Liver (tissue), 9 donors: ENCODE results near the gene CCDC74A. TPM values are rescaled to one million over a fixed set of nuclear protein-coding genes. Genes with fewer than 3 reads are reported as not detected.

Experiments
- DNase-seq: peaks from one replicate; pipeline ENCODE4 v3.0.0-alpha.2; 2017; ENCODE audit warnings: low spot score
- H3K27ac ChIP-seq, 2 donors: one replicate each; pipeline ENCODE4 v1.7.0; 2013; ENCODE audit warnings: inconsistent platforms in 2 of 2, low read length in 2 of 2, control low read depth in 1 of 2, low read depth in 1 of 2, mild to moderate bottlenecking in 1 of 2
- H3K27me3 ChIP-seq, 4 donors: one replicate each; pipeline versions ENCODE4 v1.6.1 to v1.7.0; 2013; ENCODE audit warnings: low read length in 3 of 4, inconsistent platforms in 1 of 4, mild to moderate bottlenecking in 1 of 4, moderate library complexity in 1 of 4; ENCODE audit not compliant: control insufficient read depth in 4 of 4, insufficient read depth in 4 of 4
- H3K36me3 ChIP-seq, 4 donors: one replicate each; pipeline versions ENCODE4 v1.6.1 to v1.7.0; 2013; ENCODE audit warnings: low read length in 3 of 4, mild to moderate bottlenecking in 3 of 4, low read depth in 1 of 4, moderate library complexity in 1 of 4; ENCODE audit not compliant: control insufficient read depth in 4 of 4, insufficient read depth in 3 of 4
- H3K4me1 ChIP-seq, 4 donors: one replicate each; pipeline versions ENCODE4 v1.6.1 to v1.7.0; 2013; ENCODE audit warnings: low read length in 3 of 4, mild to moderate bottlenecking in 3 of 4, moderate library complexity in 1 of 4; ENCODE audit not compliant: control insufficient read depth in 4 of 4, insufficient read depth in 4 of 4
- H3K4me3 ChIP-seq, 3 donors: one replicate each; pipeline versions ENCODE4 v1.6.1 to v1.7.0; 2013; ENCODE audit warnings: low read length in 3 of 3, control low read depth in 1 of 3, low read depth in 1 of 3, mild to moderate bottlenecking in 1 of 3
- H3K9ac ChIP-seq, 2 donors: one replicate each; pipeline ENCODE4 v1.7.0; 2013; ENCODE audit warnings: low read length in 2 of 2, mild to moderate bottlenecking in 2 of 2, moderate library complexity in 2 of 2, control low read depth in 1 of 2, low read depth in 1 of 2
- H3K9me3 ChIP-seq, 4 donors: one replicate each; pipeline versions ENCODE4 v1.6.1 to v1.7.0; 2013; ENCODE audit warnings: low read length in 3 of 4; ENCODE audit not compliant: control insufficient read depth in 4 of 4
- CTCF ChIP-seq: fragments of 150-350 bp; IDR thresholded peaks from 2 replicates; pipeline ENCODE4 v1.5.1; 2017; ENCODE audit warnings: improper control_type of control experiment, low read depth, low read length; ENCODE audit not compliant: missing input control
- EGR1 ChIP-seq, 2 donors: IDR thresholded peaks; 2 replicates each; pipeline ENCODE4 v1.6.1; 2016 to 2018; ENCODE audit warnings: antibody characterized with exemption in 2 of 2, low read depth in 2 of 2
- FOXA1 ChIP-seq: IDR thresholded peaks from 2 replicates; pipeline ENCODE4 v1.6.1; 2016; ENCODE audit warnings: antibody characterized with exemption
- FOXA2 ChIP-seq: IDR thresholded peaks from 2 replicates; pipeline ENCODE4 v1.6.1; 2016; ENCODE audit warnings: antibody characterized with exemption
- GABPA ChIP-seq, 2 donors: IDR thresholded peaks in 1 of 2; conservative IDR thresholded peaks in 1 of 2; 2 replicates each; pipeline ENCODE4 v1.6.1; 2016; ENCODE audit warnings: antibody characterized with exemption in 2 of 2, mild to moderate bottlenecking in 1 of 2, moderate library complexity in 1 of 2
- HNF4A ChIP-seq, 2 donors: conservative IDR thresholded peaks; 2 replicates each; pipeline ENCODE4 v1.6.1; 2016; ENCODE audit warnings: antibody characterized with exemption in 2 of 2, mild to moderate bottlenecking in 2 of 2
- HNF4G ChIP-seq: IDR thresholded peaks from 2 replicates; pipeline ENCODE4 v1.6.1; 2016; ENCODE audit warnings: antibody characterized with exemption
- JUND ChIP-seq, 2 donors: IDR thresholded peaks; 2 replicates each; pipeline ENCODE4 v1.6.1; 2016; ENCODE audit warnings: antibody characterized with exemption in 2 of 2
- MAX ChIP-seq: IDR thresholded peaks from 2 replicates; pipeline ENCODE4 v1.6.1; 2016; ENCODE audit warnings: antibody characterized with exemption
- NR2F2 ChIP-seq: IDR thresholded peaks from 2 replicates; pipeline ENCODE4 v1.6.1; 2016; ENCODE audit warnings: antibody characterized with exemption
- RAD21 ChIP-seq, 2 donors: IDR thresholded peaks; 2 replicates each; pipeline ENCODE4 v1.6.1; 2016; ENCODE audit warnings: antibody characterized with exemption in 2 of 2, mild to moderate bottlenecking in 2 of 2
- RXRA ChIP-seq, 2 donors: IDR thresholded peaks; 2 replicates each; pipeline ENCODE4 v1.6.1; 2017 to 2018; ENCODE audit warnings: antibody characterized with exemption in 2 of 2, mild to moderate bottlenecking in 1 of 2
- SP1 ChIP-seq: IDR thresholded peaks from 2 replicates; pipeline ENCODE4 v1.6.1; 2018; ENCODE audit warnings: antibody characterized with exemption, mild to moderate bottlenecking
- TAF1 ChIP-seq: conservative IDR thresholded peaks from 2 replicates; pipeline ENCODE4 v1.6.1; 2016; ENCODE audit warnings: antibody characterized with exemption, mild to moderate bottlenecking
- YY1 ChIP-seq: IDR thresholded peaks from 2 replicates; pipeline ENCODE4 v1.6.1; 2016; ENCODE audit warnings: antibody characterized with exemption, mild to moderate bottlenecking
- ZBTB33 ChIP-seq: IDR thresholded peaks from 2 replicates; pipeline ENCODE4 v1.6.1; 2016; ENCODE audit warnings: antibody characterized with exemption
- WGBS: extraction: QIAGEN DNeasy Blood & Tissue Kit; methylation state at CpG from one replicate; pipeline ENCODE4 v1.1.7; 2013; 5-methylcytosine and 5-hydroxymethylcytosine counted together
- polyA plus RNA-seq, 2 donors: library from polyadenylated mRNA; stranded (reverse) in 1 of 2; unstranded in 1 of 2; fragments of 200-250 nt in 1 of 2; fragments of >200 nt in 1 of 2; fragmentation: Nextera tagmentation in 1 of 2; extraction: Ambion mirVana in 1 of 2; gene quantifications; one replicate each; pipeline versions ENCODE4 v1.2.1 to v1.2.3, GENCODE V29; 2013 to 2015
- total RNA-seq, 2 donors: library from RNA; depleted of rRNA; stranded (reverse); fragments of >200 nt; gene quantifications; one replicate each; pipeline ENCODE4 v1.2.3, GENCODE V29; 2014
- TF ChIP-seq, protein P1 (sequence below): IDR thresholded peaks from 2 replicates; pipeline ENCODE4 v1.6.1; 2016; ENCODE audit warnings: antibody characterized with exemption, mild to moderate bottlenecking
- TF ChIP-seq, protein P2 (sequence below): IDR thresholded peaks from 2 replicates; pipeline ENCODE4 v1.6.1; 2016; ENCODE audit warnings: antibody characterized with exemption
- donor health status: healthy.
- donor health status: healthy.
- donor health status: healthy.
- donor health status: healthy.
- donor health status: healthy.

Gene CCDC74A
- total and polyA plus RNA-seq, 4 donors: 0.37 to 1.1 (median 0.47) TPM

GRCh38 chr2:131542438-131543384 lies 15.0 kb downstream of the CCDC74A start:
- no peak for DNase-seq
- H3K9me3 ChIP-seq: no peaks in the 10 kb centered on the region
- H3K27ac ChIP-seq: no peak overlapping the region
- no peak for TF ChIP-seq JUND (IDR thresholded peaks at IDR 0.05)
- no peak for TF ChIP-seq NR2F2
- no peak for TF ChIP-seq ZBTB33
- WGBS: 90% methylated on average over 24 of the region's 24 CpGs
- no peaks in the 10 kb centered on the region for H3K27me3 ChIP-seq
- no peak overlapping the region for H3K9ac ChIP-seq
- no peak overlapping the region for H3K4me3 ChIP-seq
- H3K4me1 ChIP-seq: no peaks in the 10 kb centered on the region
- H3K36me3 ChIP-seq: no peaks in the 10 kb centered on the region

- peaks cover 0 to 3% (median 0%) of the 10 kb centered on the region in 4 donors for H3K27me3 ChIP-seq
- H3K9me3 ChIP-seq: no peaks in the 10 kb centered on the region
- no peaks in the 10 kb centered on the region for H3K4me1 ChIP-seq
- TF ChIP-seq FOXA1: no peak
- TF ChIP-seq EGR1 (IDR thresholded peaks at IDR 0.05; ENCODE audit: low read depth in 2 of 2): no peak
- no peak for TF ChIP-seq FOXA2
- TF ChIP-seq, protein P1, sequence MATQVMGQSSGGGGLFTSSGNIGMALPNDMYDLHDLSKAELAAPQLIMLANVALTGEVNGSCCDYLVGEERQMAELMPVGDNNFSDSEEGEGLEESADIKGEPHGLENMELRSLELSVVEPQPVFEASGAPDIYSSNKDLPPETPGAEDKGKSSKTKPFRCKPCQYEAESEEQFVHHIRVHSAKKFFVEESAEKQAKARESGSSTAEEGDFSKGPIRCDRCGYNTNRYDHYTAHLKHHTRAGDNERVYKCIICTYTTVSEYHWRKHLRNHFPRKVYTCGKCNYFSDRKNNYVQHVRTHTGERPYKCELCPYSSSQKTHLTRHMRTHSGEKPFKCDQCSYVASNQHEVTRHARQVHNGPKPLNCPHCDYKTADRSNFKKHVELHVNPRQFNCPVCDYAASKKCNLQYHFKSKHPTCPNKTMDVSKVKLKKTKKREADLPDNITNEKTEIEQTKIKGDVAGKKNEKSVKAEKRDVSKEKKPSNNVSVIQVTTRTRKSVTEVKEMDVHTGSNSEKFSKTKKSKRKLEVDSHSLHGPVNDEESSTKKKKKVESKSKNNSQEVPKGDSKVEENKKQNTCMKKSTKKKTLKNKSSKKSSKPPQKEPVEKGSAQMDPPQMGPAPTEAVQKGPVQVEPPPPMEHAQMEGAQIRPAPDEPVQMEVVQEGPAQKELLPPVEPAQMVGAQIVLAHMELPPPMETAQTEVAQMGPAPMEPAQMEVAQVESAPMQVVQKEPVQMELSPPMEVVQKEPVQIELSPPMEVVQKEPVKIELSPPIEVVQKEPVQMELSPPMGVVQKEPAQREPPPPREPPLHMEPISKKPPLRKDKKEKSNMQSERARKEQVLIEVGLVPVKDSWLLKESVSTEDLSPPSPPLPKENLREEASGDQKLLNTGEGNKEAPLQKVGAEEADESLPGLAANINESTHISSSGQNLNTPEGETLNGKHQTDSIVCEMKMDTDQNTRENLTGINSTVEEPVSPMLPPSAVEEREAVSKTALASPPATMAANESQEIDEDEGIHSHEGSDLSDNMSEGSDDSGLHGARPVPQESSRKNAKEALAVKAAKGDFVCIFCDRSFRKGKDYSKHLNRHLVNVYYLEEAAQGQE: no peak
- TF ChIP-seq HNF4A (conservative IDR thresholded peaks at IDR 0.05): no peak
- TF ChIP-seq CTCF: no peak
- TF ChIP-seq GABPA (IDR thresholded peaks at IDR 0.05 in 1 of 2, conservative IDR thresholded peaks at IDR 0.05 in 1 of 2): no peak
- TF ChIP-seq, protein P2, sequence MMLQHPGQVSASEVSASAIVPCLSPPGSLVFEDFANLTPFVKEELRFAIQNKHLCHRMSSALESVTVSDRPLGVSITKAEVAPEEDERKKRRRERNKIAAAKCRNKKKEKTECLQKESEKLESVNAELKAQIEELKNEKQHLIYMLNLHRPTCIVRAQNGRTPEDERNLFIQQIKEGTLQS: no peak
- TF ChIP-seq RAD21 (IDR thresholded peaks at IDR 0.05): no peak
- TF ChIP-seq MAX: no peak
- TF ChIP-seq HNF4G: no peak
- TF ChIP-seq JUND (IDR thresholded peaks at IDR 0.05): no peak
- TF ChIP-seq NR2F2: no peak
- no peak for TF ChIP-seq TAF1
- TF ChIP-seq SP1: no peak
- TF ChIP-seq RXRA (IDR thresholded peaks at IDR 0.05): no peak
- TF ChIP-seq YY1: no peak
- no peak for TF ChIP-seq ZBTB33
- 95% methylated on average over 22 of the region's 22 CpGs for WGBS
- H3K9ac ChIP-seq: no peak overlapping the region
- no peak overlapping the region for H3K4me3 ChIP-seq
- DNase-seq: no peak
- H3K36me3 ChIP-seq: no peaks in the 10 kb centered on the region
- no peak overlapping the region for H3K27ac ChIP-seq
These were observed 15.8 kb downstream of the CCDC74A start for GRCh38 chr2:131543385-131543891.
